HG03097 (cell line): Measurements from ENCODE around the gene GDF7.

Source experiments
- ATAC-seq: cut with Tn5 transposase; IDR thresholded peaks from one replicate; pipeline ENCODE4 v1.9.1; 2021; ENCODE audit not compliant: unreplicated experiment, low FRiP score

The GDF7 gene

GRCh38 chr2:20666304-20667150, at the start of gene GDF7:
Gene GDF7, plus strand, starts transcription at chr2:20667144. Its CDS starts 96 bp downstream, at chr2:20667240.
- no peak for ATAC-seq

- ATAC-seq = no peak
These were observed 49.0 kb upstream of the GDF7 start for GRCh38 chr2:20617892-20618467.

- ATAC-seq = no peak
These were observed 48.5 kb upstream of the GDF7 start for GRCh38 chr2:20618468-20618885.

GRCh38 chr2:20618886-20619521, 47.9 kb upstream of the GDF7 start:
- ATAC-seq = no peak

- ATAC-seq = no peak
These were observed 47.3 kb upstream of the GDF7 start for GRCh38 chr2:20619624-20620024.

- ATAC-seq = no peak
These were observed 46.7 kb upstream of the GDF7 start for GRCh38 chr2:20620271-20620681.

- ATAC-seq = no peak
These were observed 46.1 kb upstream of the GDF7 start for GRCh38 chr2:20620696-20621365.

GRCh38 chr2:20621366-20622295, 45.3 kb upstream of the GDF7 start:
- no peak for ATAC-seq

GRCh38 chr2:20622296-20622686, 44.7 kb upstream of the GDF7 start:
- no peak for ATAC-seq

GRCh38 chr2:20622731-20623130, 44.2 kb upstream of the GDF7 start:
- ATAC-seq = no peak

- ATAC-seq = no peak
These were observed 43.7 kb upstream of the GDF7 start for GRCh38 chr2:20623241-20623640.

- ATAC-seq = no peak
These were observed 43.2 kb upstream of the GDF7 start for GRCh38 chr2:20623741-20624155.

GRCh38 chr2:20624156-20624883, 42.6 kb upstream of the GDF7 start:
- ATAC-seq = no peak

GRCh38 chr2:20624884-20625485, 42.0 kb upstream of the GDF7 start:
- ATAC-seq = no peak

- no peak for ATAC-seq
These were observed 41.2 kb upstream of the GDF7 start for GRCh38 chr2:20625491-20626391.

- ATAC-seq = no peak
These were observed 40.6 kb upstream of the GDF7 start for GRCh38 chr2:20626392-20626697.

GRCh38 chr2:20626698-20627513, 40.0 kb upstream of the GDF7 start:
- ATAC-seq = no peak
